ENCODE results near the gene PRLR. TPM values are rescaled to one million over a fixed set of nuclear protein-coding genes. Genes with fewer than 3 reads are reported as not detected.

The PRLR gene
- total and polyA plus RNA-seq, 2 of the 8 experiments (the other 6 are each of a cell fraction or from before 2014, with no cell fraction given), result 0.53 to 2.5 TPM

GRCh38 chr5:35009019-35009418 is 221.3 kb downstream of the PRLR start:
- no peak overlapping the region for H3K4ac ChIP-seq (replicated peaks; ENCODE audit: insufficient read length, low read depth, low read length)
- no peaks in the 10 kb centered on the region for H4K20me1 ChIP-seq (replicated peaks in 1 of 2; ENCODE audit: control insufficient read depth in 1 of 2, insufficient read depth in 2 of 2, low read length in 2 of 2)
- no peaks in the 10 kb centered on the region for H3K79me2 ChIP-seq (ENCODE audit: control insufficient read depth in 1 of 2, insufficient read depth in 2 of 2, low read length in 2 of 2)
- no peaks in the 10 kb centered on the region for H3K27me3 ChIP-seq (replicated peaks in 1 of 4; ENCODE audit: control insufficient read depth in 3 of 4, extremely low read depth in 1 of 4, insufficient read depth in 3 of 4, low read length in 3 of 4)
- WGBS, 2 experiments (ENCODE audit: extremely low coverage in 1 of 2, insufficient coverage in 1 of 2, insufficient read length in 1 of 2, insufficient replicate concordance in 2 of 2, low coverage in 1 of 2, low lambda C conversion rate in 2 of 2, missing lambda C conversion rate in 1 of 2), result 88% methylated on average over 2 of the region's 2 CpGs; no CpG with 5 or more reads in 1 of the 2 experiments
- no peak overlapping the region for H3K4me3 ChIP-seq (ENCODE audit: extremely low read depth in 1 of 4, insufficient read depth in 2 of 4, low read depth in 3 of 4, low read length in 4 of 4)
- no peak overlapping the region for H3K23ac ChIP-seq (ENCODE audit: insufficient read length)
- no peaks in the 10 kb centered on the region for H3K79me1 ChIP-seq (ENCODE audit: low read depth, low read length)
- H4K5ac ChIP-seq (ENCODE audit: insufficient read length, low read depth, low read length), result no peak overlapping the region
- H2AFZ ChIP-seq (ENCODE audit: low read length), result no peak overlapping the region
- H3K56ac ChIP-seq (replicated peaks; ENCODE audit: insufficient read length, low read depth, low read length), result no peak overlapping the region
- H3K36me3 ChIP-seq (ENCODE audit: control insufficient read depth in 2 of 4, insufficient read depth in 4 of 4, low read length in 3 of 4), result no peaks in the 10 kb centered on the region
- H3K9ac ChIP-seq (replicated peaks in 1 of 4; ENCODE audit: extremely low read depth in 1 of 4, low read depth in 3 of 4, low read length in 3 of 4), result no peak overlapping the region
- H2BK120ac ChIP-seq (replicated peaks; ENCODE audit: low read depth, low read length), result no peak overlapping the region
- H3K14ac ChIP-seq (ENCODE audit: insufficient read length), result no peak overlapping the region
- H4K8ac ChIP-seq (ENCODE audit: extremely low read depth, insufficient read depth, low read length), result no peak overlapping the region
- H2BK15ac ChIP-seq (ENCODE audit: low read length), result no peak overlapping the region
- no peak overlapping the region for H3K18ac ChIP-seq (ENCODE audit: extremely low read depth, low read length)
- ChIA-PET CTCF (ENCODE audit: partially characterized antibody) (interaction anchor here (1.4 kb wide), 1 partner anchor 10 kb away, joined by 3 read pairs; no protein-coding TSS in a partner anchor), POLR2A (ENCODE audit: partially characterized antibody) (no interaction called here)
- H2BK5ac ChIP-seq (ENCODE audit: low read depth, low read length), result no peak overlapping the region
- DNase-seq (ENCODE audit: low read depth in 1 of 2, low spot score in 2 of 2) (no peak), FAIRE-seq (no peak)
- no peak overlapping the region for H2BK20ac ChIP-seq (ENCODE audit: low read length)
- peaks cover 0 to 4% (median 0%) of the 10 kb centered on the region in 4 experiments; a peak in 1 of 7 replicates for H3K4me1 ChIP-seq (replicated peaks in 1 of 4; ENCODE audit: control insufficient read depth in 3 of 4, insufficient read depth in 4 of 4, low read length in 3 of 4)
- H2AK5ac ChIP-seq (ENCODE audit: low read depth, low read length), result no peak overlapping the region
- H3K9me3 ChIP-seq (ENCODE audit: insufficient read depth in 2 of 2, low read depth in 1 of 2, low read length in 1 of 2), result no peaks in the 10 kb centered on the region
- no peak overlapping the region for H3K27ac ChIP-seq (ENCODE audit: low read depth, low read length)
- no peaks in the 10 kb centered on the region for H3K23me2 ChIP-seq (ENCODE audit: low read depth, low read length)
- no peak overlapping the region for H4K91ac ChIP-seq (replicated peaks; ENCODE audit: insufficient read length, low read length)
- no peak overlapping the region for H3K4me2 ChIP-seq (ENCODE audit: insufficient read depth in 1 of 2, low read depth in 2 of 2, low read length in 2 of 2)
- H2BK12ac ChIP-seq (ENCODE audit: low read depth, low read length), result no peak overlapping the region
- TF ChIP-seq TBP (IDR thresholded peaks at IDR 0.05; ENCODE audit: low read depth, low read length) (no peak), RXRA (IDR thresholded peaks at IDR 0.05; ENCODE audit: insufficient read depth, low read depth, low read length) (no peak), PHF8 (conservative IDR thresholded peaks at IDR 0.05; ENCODE audit: low read depth, low read length) (no peak), HDAC2 (IDR thresholded peaks at IDR 0.05; ENCODE audit: borderline replicate concordance in 1 of 2, low read depth in 2 of 2, low read length in 2 of 2) (no peak), ATF2 (IDR thresholded peaks at IDR 0.05; ENCODE audit: low read length) (no peak), BRCA1 (IDR thresholded peaks at IDR 0.05; ENCODE audit: low read depth, low read length) (no peak), CHD2 (IDR thresholded peaks at IDR 0.05; ENCODE audit: low read length) (no peak), CBX5 (IDR thresholded peaks at IDR 0.05; ENCODE audit: low read depth, low read length) (no peak), SP2 (IDR thresholded peaks at IDR 0.05; ENCODE audit: low read length) (no peak), MAFK (IDR thresholded peaks at IDR 0.05; ENCODE audit: low read depth, low read length) (no peak), BACH1 (IDR thresholded peaks at IDR 0.05; ENCODE audit: low read length) (no peak), POU5F1 (IDR thresholded peaks at IDR 0.05; ENCODE audit: low read depth, low read length) (no peak), SIN3A (conservative IDR thresholded peaks at IDR 0.05 in 1 of 2, IDR thresholded peaks at IDR 0.05 in 1 of 2; ENCODE audit: low read depth in 1 of 2, low read length in 2 of 2) (no peak), CREB1 (IDR thresholded peaks at IDR 0.05) (no peak)
